ENCODE results near the gene MDK.
A peak's percentile ranks its signal among the peaks of the same experiment; 100 is the strongest.

Gene MDK

DNA sequence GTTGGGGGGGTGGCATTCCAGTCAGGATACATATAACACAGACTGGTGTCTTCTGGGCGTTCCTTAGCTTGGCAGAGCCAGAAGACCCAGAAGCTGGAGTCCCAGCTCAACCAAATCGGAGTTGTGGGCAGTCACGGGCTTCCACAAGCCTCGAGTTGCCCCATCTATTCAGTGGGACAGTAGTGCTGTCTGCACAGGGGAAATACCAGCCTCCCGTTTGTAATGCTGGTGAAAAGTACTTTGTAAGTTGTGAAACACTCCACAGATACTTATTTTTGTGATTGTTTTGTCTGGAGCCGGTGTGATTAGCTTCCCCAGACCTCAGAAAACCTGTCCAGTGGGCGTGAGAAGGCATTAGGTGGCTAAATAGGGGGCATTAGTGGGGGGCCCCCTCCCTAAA is 20.6 kb upstream of the MDK start:
- Histone ChIP-seq H3K79me2 (ENCODE audit: insufficient read depth, low read length) (peaks cover 97% of the 10 kb centered on the region), H4K20me1 (ENCODE audit: insufficient read depth, low read length, poor library complexity, severe bottlenecking) (peaks cover 57% of the 10 kb centered on the region), H3K27me3 (ENCODE audit: insufficient read depth, low read length, poor library complexity, severe bottlenecking) (no peaks in the 10 kb centered on the region), H3K36me3 (ENCODE audit: insufficient read depth, low read length) (peaks cover 20% of the 10 kb centered on the region; the same call in 1 of the 2 replicates), H3K9me3 (ENCODE audit: insufficient read depth, low read depth, low read length) (no peaks in the 10 kb centered on the region), H3K9ac (ENCODE audit: low read depth, low read length, poor library complexity, severe bottlenecking) (peak overlapping the region; percentile 97), H3K4me2 (ENCODE audit: low read depth, low read length, poor library complexity, severe bottlenecking) (peak overlapping the region; percentile 96), H3F3A (ENCODE audit: low read depth) (no peaks in the 10 kb centered on the region; the same call in 1 of the 2 replicates), H3K4me3 (ENCODE audit: low read length, poor library complexity, severe bottlenecking) (peak overlapping the region; percentile 74), H3K9me2 (replicated peaks; ENCODE audit: low read depth, low read length) (no peaks in the 10 kb centered on the region), H3K4me1 (ENCODE audit: insufficient read depth, low read length, poor library complexity, severe bottlenecking) (peaks cover 49% of the 10 kb centered on the region), H2AFZ (ENCODE audit: low read length) (no peak overlapping the region)
- no peak for TF ChIP-seq EZH2phosphoT487 (IDR thresholded peaks at IDR 0.05; ENCODE audit: borderline replicate concordance)
- TF ChIP-seq, protein P1, sequence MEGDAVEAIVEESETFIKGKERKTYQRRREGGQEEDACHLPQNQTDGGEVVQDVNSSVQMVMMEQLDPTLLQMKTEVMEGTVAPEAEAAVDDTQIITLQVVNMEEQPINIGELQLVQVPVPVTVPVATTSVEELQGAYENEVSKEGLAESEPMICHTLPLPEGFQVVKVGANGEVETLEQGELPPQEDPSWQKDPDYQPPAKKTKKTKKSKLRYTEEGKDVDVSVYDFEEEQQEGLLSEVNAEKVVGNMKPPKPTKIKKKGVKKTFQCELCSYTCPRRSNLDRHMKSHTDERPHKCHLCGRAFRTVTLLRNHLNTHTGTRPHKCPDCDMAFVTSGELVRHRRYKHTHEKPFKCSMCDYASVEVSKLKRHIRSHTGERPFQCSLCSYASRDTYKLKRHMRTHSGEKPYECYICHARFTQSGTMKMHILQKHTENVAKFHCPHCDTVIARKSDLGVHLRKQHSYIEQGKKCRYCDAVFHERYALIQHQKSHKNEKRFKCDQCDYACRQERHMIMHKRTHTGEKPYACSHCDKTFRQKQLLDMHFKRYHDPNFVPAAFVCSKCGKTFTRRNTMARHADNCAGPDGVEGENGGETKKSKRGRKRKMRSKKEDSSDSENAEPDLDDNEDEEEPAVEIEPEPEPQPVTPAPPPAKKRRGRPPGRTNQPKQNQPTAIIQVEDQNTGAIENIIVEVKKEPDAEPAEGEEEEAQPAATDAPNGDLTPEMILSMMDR (conservative IDR thresholded peaks at IDR 0.05; ENCODE audit: low read length) = no peak

DNA sequence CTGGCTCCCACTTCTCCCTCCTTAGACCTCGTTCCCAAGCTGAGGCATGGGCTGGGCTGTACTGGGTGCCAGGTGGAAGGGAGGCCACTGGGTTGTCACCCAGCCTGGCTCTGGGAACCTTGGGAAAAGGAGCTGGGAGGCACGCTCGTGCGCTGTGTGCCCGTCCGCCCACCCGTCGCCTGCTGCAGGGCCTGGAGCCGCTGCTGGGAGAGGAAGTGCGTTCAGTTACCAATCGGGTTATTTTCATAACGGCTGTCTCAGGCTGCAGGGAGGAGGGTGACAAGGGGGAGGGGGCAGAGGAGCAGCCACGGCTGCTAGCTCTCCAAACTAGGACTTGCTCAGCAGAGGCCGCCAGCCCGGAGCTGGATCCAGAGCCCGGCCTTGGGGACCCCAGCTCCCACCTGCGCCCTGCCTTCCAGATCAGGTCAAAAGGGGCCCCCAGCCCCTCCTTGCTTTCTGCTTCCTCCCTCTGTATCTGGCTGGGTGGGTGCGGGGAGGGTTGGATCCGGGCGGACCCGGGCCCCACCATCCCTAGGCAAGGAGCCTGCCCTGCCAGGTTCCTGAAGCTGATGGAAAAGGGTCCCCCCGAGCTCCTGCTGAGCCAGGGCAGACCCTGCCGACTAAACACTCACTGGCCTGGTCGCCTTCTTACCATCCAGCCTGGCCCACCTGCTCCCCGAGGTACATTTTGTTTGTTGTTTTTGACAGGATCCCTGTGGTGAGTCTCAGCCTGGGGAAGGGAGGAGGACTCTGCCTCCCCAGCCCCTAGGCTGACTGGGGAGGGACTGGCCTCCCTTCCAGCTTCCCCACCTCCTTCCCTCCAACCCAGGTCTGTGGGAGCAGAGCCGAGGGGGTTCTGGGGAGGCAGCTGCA is 19.9 kb upstream of the MDK start:
- H3K4me3 ChIP-seq (ENCODE audit: low read length, poor library complexity, severe bottlenecking) = peak overlapping the region; percentile 74

DNA sequence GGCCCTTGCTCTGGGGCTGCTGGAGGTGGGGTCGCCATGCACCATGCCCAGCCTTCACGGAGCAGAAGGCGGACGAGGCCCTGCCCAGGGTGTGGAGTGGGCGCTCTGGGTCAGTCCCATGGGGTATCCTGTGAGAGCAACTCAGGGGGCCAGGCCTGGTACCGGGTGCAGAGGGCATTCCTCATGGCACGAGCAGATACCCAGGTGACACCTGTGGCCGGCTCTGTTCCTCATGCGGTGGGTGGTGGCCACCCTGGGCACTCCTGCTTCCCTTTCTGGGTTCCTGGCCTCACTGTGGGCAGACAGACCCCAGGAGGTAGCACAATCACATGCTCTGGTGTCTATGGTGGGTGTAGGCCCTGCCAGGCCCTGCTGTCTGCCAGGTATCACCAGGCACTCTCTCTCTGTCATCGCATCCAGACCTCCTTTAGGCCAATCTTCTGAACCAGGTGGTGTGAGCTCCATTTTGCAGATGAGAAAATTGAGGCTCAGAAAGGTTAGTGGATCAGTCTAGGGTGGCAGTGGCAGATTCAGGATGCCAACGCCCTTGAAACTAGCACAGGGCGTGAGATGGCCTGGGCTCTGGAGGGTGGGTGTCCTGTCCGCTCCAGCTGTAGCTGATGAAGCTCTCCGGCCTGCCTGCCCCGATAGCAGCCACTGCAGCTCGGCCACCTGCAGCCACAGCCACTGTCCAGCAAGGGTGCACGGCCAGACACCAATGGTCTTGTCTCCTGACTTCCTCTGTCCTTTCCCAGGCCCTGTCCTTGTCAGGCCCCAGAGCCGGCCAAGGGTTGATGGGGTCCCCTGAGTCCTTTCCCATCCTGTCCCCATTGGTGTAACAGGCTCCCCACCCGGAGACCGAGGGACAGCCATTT is 19.1 kb upstream of the MDK start:
- H3K27me3 ChIP-seq (ENCODE audit: insufficient read depth, low read length, poor library complexity, severe bottlenecking) = no peaks in the 10 kb centered on the region
- no peaks in the 10 kb centered on the region; the same call in 1 of the 2 replicates for H3F3A ChIP-seq (ENCODE audit: low read depth)
- H2AFZ ChIP-seq (ENCODE audit: low read length) = no peak overlapping the region
- H3K9me2 ChIP-seq (replicated peaks; ENCODE audit: low read depth, low read length) = no peaks in the 10 kb centered on the region
- peaks cover 20% of the 10 kb centered on the region; the same call in 1 of the 2 replicates for H3K36me3 ChIP-seq (ENCODE audit: insufficient read depth, low read length)
- H4K20me1 ChIP-seq (ENCODE audit: insufficient read depth, low read length, poor library complexity, severe bottlenecking) = peaks cover 59% of the 10 kb centered on the region
- TF ChIP-seq, protein P1 (conservative IDR thresholded peaks at IDR 0.05; ENCODE audit: low read length) = no peak
- TF ChIP-seq EZH2phosphoT487 (IDR thresholded peaks at IDR 0.05; ENCODE audit: borderline replicate concordance) = no peak
- peak overlapping the region; percentile 97 for H3K9ac ChIP-seq (ENCODE audit: low read depth, low read length, poor library complexity, severe bottlenecking)
- H3K4me2 ChIP-seq (ENCODE audit: low read depth, low read length, poor library complexity, severe bottlenecking) = peak overlapping the region; percentile 96
- H3K9me3 ChIP-seq (ENCODE audit: insufficient read depth, low read depth, low read length) = no peaks in the 10 kb centered on the region
- peaks cover 96% of the 10 kb centered on the region for H3K79me2 ChIP-seq (ENCODE audit: insufficient read depth, low read length)
- H3K4me1 ChIP-seq (ENCODE audit: insufficient read depth, low read length, poor library complexity, severe bottlenecking) = peaks cover 36% of the 10 kb centered on the region
- peak overlapping the region; percentile 74 for H3K4me3 ChIP-seq (ENCODE audit: low read length, poor library complexity, severe bottlenecking)

More for the DNA sequence above, 19.9 kb upstream of the MDK start:
- peak overlapping the region; percentile 96 for H3K4me2 ChIP-seq (ENCODE audit: low read depth, low read length, poor library complexity, severe bottlenecking)
- no peak for TF ChIP-seq EZH2phosphoT487 (IDR thresholded peaks at IDR 0.05; ENCODE audit: borderline replicate concordance)
- TF ChIP-seq, protein P1 (conservative IDR thresholded peaks at IDR 0.05; ENCODE audit: low read length) = no peak
- H3F3A ChIP-seq (ENCODE audit: low read depth) = no peaks in the 10 kb centered on the region; the same call in 1 of the 2 replicates
- H2AFZ ChIP-seq (ENCODE audit: low read length) = no peak overlapping the region
- H3K4me1 ChIP-seq (ENCODE audit: insufficient read depth, low read length, poor library complexity, severe bottlenecking) = peaks cover 45% of the 10 kb centered on the region
- peak overlapping the region; percentile 97 for H3K9ac ChIP-seq (ENCODE audit: low read depth, low read length, poor library complexity, severe bottlenecking)
- H3K9me2 ChIP-seq (replicated peaks; ENCODE audit: low read depth, low read length) = no peaks in the 10 kb centered on the region
- peaks cover 16% of the 10 kb centered on the region; the same call in 1 of the 2 replicates for H3K36me3 ChIP-seq (ENCODE audit: insufficient read depth, low read length)
- peaks cover 58% of the 10 kb centered on the region for H4K20me1 ChIP-seq (ENCODE audit: insufficient read depth, low read length, poor library complexity, severe bottlenecking)
- H3K9me3 ChIP-seq (ENCODE audit: insufficient read depth, low read depth, low read length) = no peaks in the 10 kb centered on the region
- H3K79me2 ChIP-seq (ENCODE audit: insufficient read depth, low read length) = peaks cover 97% of the 10 kb centered on the region
- H3K27me3 ChIP-seq (ENCODE audit: insufficient read depth, low read length, poor library complexity, severe bottlenecking) = no peaks in the 10 kb centered on the region
